ENCODE data around the gene DGUOK.

Gene DGUOK

DNA sequence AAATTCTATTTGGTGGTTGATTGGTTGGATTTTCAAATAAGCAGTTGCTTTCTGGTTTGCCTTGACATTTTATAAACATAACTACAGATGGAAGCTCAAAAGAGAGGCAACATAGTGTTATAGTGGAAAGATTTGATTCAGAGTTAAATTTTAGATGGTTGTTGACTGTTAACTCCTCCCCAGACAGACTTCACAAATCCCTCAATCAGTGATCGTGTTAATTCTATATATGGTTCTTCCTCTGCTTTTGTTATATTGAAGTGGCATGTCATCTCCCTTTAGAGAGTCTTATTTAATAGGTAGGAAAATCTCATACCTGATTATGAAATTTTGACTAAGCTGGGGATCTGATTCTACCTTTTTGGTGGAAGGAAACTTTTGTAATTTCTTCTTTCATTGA lies 19.5 kb downstream of the DGUOK start:
- in situ Hi-C loops (cut with MboI; ENCODE audit: low sequenced_read_pairs), result no loop called here

DNA sequence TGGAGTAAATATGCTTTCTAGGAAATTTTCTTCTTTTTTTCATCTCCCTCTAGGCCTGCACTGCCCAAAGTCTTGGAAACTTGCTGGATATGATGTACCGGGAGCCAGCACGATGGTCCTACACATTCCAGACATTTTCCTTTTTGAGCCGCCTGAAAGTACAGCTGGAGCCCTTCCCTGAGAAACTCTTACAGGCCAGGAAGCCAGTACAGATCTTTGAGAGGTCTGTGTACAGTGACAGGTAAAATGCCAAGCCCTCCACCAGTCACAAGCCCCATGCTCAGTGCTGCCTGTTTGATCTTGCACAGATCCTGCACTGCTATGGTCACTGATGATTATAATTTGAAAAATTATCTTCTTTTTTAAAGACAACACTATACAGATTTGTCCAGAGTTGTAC lies 20.0 kb downstream of the DGUOK start:
- in situ Hi-C loops (cut with MboI; ENCODE audit: low sequenced_read_pairs), result no loop called here

DNA sequence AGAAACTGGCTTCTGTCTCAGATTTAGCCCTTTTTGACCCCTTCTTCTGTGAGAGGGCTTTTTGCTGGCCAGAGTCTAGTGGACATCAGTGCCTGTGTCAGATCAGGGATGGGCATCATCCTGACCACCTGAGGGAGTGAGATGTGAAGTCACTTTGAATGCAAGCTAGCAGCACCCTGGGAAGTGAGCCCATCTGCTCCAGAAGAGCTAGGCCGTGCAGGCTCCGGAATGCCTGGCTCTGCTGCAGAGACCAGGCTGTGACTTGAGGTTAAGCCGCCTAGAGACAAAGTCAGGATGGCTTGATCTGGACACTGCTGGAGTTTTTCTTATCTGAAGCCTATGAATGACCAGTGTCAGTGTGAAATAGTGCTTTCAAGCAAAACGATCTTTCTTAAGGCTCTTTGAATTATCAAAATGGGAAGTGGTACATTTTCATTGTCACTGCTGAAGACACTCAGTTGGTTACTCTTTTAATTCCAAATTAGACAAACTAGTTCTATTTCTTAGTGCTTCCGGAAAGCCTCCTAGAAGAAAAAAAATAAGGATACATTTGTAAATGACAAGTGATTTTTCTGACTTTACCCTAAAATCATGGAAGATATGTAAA lies 20.8 kb downstream of the DGUOK start:
- in situ Hi-C loops (cut with MboI; ENCODE audit: low sequenced_read_pairs), result no loop called here

DNA sequence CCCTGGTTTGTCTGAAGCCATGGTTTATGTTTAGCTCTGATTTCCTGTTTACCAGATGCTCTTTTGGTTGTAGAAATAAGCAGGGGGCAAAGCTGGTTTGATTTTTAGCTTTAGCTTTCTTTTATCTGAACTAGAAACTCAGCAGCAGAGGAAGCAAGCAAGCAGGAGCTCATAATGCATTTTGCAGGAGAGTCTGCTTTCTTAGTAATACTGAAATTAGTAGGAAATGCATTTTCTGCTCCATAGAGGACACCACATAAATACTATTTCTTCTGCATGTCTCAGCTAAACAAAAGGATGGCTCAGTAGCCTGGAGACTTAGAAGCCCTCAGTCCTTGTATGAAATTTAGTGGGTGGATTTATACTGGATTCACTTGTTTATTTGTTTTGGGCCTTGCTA lies 23.1 kb downstream of the DGUOK start:
- in situ Hi-C loops (cut with MboI; ENCODE audit: low sequenced_read_pairs), result no loop called here

DNA sequence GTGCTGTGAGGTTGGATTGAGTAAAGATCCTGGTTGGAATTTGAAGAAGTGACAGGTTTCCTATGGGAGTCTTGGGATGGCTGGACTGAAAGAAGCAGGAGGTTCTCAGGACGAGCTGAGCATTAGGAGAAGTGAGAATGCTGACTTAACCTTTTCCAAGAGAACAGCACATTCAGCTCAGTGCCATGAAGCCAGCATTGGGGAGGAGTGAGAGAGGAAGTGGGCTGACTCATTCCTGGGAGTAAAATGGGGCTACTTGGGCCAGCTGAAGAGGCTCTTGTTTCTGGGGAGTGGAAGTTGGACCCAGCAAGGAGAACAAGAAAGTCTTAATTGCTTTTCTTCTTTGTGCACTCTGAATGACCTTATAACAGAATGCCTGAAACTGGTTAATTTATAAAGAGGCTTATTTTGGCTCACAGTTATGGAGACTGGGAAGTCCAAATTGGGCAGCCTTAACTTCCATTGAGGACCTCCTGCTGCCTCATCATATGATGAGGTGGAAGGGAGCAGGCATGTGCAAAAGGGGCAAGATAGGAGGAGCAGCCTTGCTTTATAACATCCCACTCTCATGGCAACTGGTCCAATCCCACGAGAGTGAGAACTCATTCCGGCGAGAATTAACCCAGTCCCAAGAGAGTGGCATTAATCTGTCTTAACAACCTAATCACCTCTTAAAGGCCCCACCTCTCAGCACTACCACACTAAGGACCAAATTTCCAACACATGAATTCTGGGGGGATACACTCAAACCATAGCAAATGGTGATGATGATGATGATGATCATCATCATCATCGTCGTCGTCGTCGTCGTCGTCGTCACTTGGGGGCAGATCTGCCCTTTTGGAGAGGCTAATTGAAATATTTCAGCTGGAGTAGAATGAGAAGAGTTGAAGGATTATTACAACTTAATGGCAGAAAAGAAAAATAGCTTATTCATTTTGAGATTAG lies 26.1 kb downstream of the DGUOK start:
- in situ Hi-C loops (cut with MboI; ENCODE audit: low sequenced_read_pairs), result no loop called here

DNA sequence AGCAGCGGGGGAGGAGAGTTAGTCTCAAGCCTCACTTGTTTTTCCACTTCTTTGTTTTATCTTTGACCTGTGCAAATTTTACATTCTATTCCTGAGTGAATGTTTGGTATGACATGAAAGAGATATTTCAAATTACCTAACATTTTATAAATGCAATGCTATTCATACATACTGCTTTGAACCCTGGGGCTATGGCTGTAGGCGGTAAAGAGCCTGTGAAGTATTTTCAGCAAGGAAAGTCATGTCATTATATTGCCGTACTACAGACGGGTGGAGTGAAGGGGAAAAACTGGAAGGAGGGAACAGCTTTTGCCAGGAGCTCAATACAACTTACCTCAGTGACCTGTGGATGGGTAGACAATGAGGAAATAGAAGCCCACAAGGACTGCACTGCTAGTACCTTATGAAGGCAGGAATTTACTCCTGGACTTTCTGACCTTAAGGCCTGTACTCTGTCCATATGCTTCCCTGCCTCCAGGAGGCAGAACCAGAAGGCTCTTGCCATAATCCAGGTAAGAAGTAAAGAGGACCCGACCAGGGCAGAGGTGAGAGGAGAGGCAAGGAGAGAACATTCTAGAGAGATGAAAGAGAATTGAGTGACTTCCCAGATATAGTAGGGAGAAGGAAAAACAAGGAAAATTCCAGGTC lies 29.7 kb downstream of the DGUOK start:
- in situ Hi-C loops (cut with MboI; ENCODE audit: low sequenced_read_pairs), result no loop called here

DNA sequence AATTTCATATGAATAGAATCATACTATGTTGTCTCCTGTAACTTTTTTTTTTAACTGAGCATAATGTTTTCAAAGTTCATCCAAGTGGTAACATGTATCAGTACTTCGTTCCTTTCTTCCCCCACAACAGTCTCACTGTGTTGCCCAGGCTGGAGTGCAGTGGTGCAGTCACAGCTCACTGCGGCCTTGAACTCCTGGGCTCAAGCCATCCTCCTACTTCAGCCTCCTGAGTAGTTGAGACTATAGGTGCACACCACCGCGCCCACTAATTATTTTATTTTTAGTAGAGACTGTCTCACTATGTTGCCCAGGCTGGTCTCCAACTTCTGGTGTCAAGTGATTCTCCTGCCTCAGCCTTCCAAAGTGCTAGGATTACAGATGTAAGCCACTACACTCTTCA lies 34.6 kb downstream of the DGUOK start:
- in situ Hi-C loops (cut with MboI; ENCODE audit: low sequenced_read_pairs), result no loop called here

DNA sequence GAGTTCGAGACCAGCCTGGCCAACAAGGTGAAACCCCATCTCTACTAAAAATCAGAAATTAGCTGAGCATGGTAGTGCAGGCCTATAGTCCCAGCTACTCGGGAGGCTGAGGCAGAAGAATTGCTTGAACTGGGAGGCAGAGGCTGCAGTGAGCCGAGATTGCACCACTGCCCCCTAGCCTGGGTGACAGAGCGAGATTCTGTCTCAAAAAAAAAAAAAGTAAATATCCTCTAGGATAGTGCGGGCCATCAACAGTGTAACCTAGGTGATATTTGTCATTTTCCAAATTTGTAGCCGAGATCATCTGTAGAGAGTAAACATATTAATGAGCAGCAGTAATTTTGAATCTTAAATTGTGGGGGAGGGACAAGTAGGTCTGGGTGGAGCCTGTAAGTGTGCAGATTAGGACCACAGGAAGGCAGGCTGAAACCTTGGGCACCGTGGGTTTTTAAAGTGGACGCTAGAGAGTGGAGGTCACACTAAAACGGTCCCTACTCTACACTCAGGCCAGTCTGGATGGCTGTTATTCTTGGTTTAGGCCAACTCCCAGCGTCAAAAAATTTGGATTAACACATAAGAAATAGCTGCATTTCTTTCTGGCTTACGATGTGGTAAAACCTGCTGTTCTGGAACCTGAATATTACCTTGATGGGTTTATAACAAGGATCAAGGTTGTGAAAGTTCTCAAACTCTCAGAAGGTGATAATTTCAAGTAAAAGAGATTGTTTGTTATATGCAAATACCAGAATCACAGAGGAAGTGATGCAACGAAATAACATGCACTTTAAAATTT lies 35.3 kb downstream of the DGUOK start:
- in situ Hi-C loops (cut with MboI; ENCODE audit: low sequenced_read_pairs), result no loop called here

DNA sequence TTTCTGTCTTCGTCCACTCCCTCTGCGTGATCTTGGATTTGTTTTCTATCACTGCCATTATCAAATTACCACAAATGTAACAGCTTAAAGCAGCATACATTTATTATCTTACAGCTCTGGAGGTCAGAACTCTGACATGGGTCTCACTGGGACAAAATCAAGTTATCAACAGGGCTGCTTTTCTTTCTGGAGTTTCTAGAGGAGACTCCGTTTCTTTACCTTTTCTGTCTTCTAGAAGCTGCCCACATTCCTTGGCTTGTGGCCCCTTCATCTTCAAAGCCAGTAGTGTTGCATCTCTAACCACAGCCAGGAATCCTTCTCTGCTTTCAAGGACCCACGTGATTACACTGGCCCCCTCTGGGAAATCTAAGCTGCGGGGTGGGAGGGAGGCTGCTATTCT lies 36.1 kb downstream of the DGUOK start:
- in situ Hi-C loops (cut with MboI; ENCODE audit: low sequenced_read_pairs), result no loop called here

DNA sequence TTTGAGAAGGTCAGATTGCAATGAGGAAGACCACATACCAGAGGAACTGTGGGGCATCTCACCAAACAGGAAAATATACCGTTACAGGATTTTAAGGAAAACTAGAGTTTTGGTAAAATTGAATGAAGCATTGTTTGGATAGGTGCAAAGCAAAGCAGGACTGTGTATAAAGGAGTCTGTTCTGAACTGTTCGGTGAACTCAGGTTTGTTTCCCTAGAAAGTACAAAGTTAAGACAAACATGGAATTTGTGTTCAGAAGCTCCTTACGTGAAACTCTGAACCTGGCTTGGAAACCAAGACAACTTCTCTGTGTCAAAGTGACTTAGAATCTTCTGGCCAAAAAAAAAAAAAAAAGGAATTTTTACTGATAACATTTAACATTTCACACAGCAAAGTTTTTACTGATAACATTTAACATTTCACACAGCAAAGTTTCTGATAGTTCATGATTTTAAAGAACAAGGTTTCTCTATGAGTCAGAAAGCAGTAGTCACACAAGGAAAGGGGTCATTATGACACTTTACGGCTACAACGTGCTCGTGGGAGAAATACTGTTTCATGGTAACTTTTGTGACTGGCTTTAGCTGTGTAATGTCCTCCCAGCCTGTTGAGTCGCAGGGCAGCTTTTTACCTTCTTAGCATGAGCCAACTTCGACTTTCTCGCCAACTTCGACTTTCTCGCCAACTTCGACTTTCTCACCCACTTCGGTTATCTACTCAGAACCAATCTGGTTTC lies 36.9 kb downstream of the DGUOK start:
- in situ Hi-C loops (cut with MboI; ENCODE audit: low sequenced_read_pairs), result no loop called here

DNA sequence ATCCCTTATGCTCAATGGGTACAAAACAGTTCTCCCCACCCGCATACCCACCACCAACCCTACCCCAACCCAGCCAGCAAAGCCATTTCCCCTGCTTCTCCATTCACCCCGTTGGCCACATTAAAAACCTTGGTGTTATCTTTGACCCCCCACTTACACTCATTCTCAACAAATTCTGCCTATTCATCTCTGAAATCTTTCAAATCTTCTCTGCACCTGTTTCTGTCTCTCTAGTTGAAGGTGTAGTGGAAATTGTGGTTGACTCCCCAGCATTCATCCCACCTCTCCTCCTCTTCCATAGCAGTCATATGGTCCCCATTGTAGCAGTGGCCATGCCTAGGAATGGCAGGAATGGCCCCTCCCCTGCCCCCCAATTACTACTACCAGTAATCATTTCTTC lies 37.5 kb downstream of the DGUOK start:
- in situ Hi-C loops (cut with MboI; ENCODE audit: low sequenced_read_pairs), result no loop called here

DNA sequence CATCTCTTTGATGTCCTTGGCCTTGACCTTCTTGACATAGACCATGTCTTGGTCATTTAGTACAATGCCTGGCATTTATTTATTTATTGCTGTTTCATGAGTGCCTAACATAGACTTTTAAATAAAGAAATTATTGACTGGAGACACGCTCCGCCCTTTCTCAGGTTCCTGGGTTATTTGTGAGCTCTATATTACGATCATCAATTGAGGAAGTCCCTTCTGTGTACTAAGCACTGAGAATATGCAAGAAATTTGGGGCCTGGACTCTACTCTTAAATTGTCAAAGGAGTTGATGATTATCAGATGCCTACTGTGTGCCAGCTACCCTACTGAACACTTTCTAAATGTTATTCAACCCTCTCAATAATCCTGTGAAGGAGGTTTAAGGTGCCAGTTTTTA lies 38.4 kb downstream of the DGUOK start:
- in situ Hi-C loops (cut with MboI; ENCODE audit: low sequenced_read_pairs), result no loop called here

DNA sequence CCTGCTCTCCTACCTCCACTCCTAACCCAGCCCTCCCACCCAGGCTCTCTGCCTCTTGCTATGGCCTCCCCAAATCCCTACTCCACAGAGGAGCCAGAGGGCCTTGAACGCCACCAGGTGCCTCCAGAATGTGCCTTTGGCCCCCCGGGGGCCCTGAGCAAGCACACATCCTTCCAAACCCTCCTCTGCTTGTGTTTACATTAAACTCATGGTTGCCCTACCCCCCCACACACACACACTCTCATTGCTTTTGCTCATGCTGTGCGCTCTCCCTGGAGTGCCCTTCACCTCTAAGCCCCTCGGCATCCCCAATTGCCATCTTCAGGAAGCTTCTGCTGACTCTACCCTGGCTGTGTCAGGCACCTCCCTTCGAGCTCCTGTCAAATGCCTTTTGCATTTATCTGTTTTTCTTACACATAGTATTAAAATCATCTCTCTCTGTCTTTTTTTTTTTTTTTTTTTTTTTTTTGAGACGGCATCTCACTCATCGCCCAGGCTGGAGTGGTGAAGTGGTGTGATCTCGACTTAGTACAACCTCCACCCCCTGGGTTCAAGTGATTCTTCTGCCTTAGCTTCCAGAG lies 41.8 kb downstream of the DGUOK start:
- in situ Hi-C loops (cut with MboI; ENCODE audit: low sequenced_read_pairs), result no loop called here

DNA sequence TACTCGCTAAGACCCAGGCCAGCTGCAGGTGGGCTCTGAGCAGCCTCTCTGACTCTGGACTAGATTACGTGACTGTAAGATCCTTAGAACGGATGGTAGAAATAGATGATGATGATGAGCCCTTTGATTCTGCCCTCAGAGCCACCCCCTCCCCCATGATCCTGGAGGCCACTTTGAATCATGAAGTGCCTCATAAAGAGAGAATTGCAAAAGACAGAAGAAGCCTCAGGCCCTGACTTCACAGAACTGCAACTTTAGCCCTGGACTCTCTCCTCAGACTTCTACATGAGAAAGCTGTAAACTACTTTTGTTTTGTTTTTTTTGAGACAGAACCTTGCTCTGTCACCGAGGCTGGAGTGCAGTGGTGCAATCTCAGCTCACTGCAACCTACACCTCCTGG lies 42.7 kb downstream of the DGUOK start:
- in situ Hi-C loops (cut with MboI; ENCODE audit: low sequenced_read_pairs), result no loop called here

DNA sequence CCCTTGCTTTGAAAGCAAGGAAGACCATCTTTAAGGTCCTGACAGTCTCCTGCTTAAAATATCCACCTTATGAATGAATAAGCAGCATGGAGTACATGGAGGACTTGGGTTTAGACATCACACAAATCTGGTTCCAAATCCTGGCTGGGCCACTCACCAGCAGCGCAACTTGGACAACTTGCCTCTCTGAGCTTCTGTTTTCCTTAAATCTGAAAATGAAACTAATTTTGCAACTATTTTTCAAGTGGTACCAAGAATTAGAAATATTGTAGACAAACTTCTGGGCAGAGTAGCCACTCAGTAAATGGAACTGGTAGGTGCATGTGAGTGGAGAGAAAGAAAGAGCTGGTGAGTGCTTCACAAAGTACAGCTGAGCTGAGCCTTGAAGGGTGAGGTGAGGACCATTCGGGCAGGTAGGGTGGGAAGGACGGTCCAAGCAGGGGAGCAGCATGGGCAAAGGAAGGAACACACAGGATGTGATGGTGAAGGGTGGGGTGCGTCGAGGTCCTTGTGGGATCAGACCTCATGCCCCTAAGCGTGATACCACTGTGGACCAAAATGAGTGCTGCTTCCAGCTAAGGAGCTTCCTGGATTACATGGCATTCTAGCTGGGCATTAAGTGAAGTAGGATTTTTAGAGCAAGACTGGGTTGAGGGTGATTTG lies 43.6 kb downstream of the DGUOK start:
- in situ Hi-C loops (cut with MboI; ENCODE audit: low sequenced_read_pairs), result no loop called here

DNA sequence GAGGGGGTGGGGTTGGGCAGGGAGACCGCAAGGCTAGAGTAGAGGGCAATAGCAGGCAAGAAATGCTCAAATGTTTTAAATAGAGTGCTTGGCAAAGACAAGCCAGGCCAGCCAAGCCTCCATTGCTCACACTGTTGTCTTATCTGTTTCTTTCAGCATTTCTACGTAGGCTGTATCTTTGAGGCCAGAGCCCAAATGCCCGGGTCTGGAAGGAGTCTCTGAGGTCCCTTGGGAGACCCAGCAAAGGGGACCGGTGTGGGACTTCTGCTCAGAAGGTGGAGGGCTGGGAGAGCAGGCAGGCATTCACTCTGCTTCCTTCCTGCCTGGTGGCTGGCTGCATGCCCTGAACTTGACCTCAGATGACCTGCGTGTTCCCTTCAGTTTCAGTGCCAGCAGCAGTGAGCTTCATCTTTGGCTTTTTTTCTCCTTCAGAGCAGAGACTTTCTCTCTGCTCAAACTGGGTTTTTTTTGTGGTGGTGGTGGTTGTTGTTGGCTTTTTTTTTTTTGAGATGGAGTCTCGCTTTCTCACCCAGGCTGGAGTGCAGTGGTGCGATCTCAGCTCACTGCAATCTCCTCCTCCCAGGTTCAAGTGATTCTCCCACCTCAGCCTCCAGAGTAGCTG lies 44.3 kb downstream of the DGUOK start:
- in situ Hi-C loops (cut with MboI; ENCODE audit: low sequenced_read_pairs), result no loop called here

DNA sequence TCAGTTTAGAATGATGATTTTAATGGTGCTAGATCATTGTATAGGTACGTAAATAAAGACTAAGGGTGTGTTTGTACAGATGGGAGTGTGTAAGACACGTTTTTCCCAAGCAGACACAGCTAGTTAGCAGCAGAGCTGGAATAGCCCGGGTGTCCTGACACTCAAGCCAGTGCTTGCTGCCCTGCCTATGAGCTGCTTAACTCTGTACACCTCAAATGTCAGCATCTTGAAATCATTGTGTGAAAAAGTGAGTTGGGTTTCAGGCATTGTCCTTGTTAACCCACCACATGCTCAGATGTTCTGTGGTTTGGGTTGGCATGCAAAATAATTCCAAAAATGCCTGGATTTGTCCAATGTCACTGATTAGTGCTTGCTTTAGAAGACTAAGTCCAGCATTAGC lies 45.0 kb downstream of the DGUOK start:
- in situ Hi-C loops (cut with MboI; ENCODE audit: low sequenced_read_pairs), result no loop called here

DNA sequence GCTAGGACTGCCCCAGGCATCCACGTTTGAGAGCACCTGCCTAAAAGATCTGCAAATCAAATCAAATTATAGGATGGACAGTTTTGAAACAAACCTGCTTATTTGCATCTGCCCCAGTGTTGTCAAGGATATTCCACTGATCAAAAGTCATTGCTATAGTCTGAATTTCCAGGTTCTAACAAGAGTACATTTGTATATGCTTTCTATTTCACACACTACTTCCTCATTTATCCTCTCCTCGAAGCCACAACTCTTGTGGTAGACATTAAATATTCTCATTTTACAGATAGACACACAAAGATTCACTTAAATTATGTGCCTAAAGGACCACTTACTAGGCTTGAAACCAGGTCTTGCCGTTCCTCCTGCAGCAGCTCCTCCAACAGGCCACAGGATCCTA lies 46.2 kb downstream of the DGUOK start:
- in situ Hi-C loops (cut with MboI; ENCODE audit: low sequenced_read_pairs), result no loop called here

DNA sequence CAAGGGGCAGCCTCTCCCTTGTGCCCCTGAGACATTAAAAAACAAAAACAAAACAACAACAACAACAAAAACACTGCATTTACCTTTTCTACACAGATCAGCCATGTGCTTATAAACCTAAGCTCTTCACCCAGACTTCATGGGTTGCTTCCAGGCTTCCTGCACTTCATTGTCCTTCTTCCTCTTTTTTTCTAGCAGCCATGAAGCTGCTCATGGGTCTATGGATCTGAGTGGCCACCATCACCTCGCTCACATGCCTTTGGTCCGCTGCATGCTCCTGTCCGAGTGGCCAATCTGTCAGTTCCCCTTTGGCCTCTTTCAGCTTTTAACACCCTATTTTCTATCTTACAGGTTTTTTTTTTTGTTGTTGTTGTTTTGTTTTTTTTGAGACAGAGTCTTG lies 49.1 kb downstream of the DGUOK start:
- in situ Hi-C loops (cut with MboI; ENCODE audit: low sequenced_read_pairs), result no loop called here

All from HL-60/S4 treated with retinoic acid at 250 ng/mL for 4 days and 3 days (cell line).